SJSA1 (cell line): ENCODE results near the gene NQO2. TPM values are rescaled to one million over a fixed set of nuclear protein-coding genes. Genes with fewer than 3 reads are reported as not detected.
"Not testable (repeated sequence)": the region's sequence is repeated elsewhere in the genome, so short reads cannot be mapped to it uniquely, and the experiment has no call there.

Source experiments
- DNase-seq, 2 experiments: peaks; one replicate each; pipeline ENCODE4 v3.0.0-alpha.2; 2015 to 2020; ENCODE audit warnings: low spot score in 2 of 2, low read depth in 1 of 2
- H3K27ac ChIP-seq: fragments of 250-450 bp; sonication (Bioruptor Pico); 2 replicates; pipeline ENCODE4 v1.5.1; 2020; ENCODE audit warnings: mild to moderate bottlenecking, moderate library complexity
- H3K27me3 ChIP-seq: fragments of 250-450 bp; sonication (Bioruptor Pico); replicated peaks from 2 replicates; pipeline ENCODE4 v1.5.1; 2020; ENCODE audit warnings: mild to moderate bottlenecking, moderate library complexity
- H3K36me3 ChIP-seq: fragments of 250-450 bp; sonication (Bioruptor Pico); 2 replicates; pipeline ENCODE4 v1.5.1; 2020; ENCODE audit warnings: mild to moderate bottlenecking
- H3K4me1 ChIP-seq: fragments of 250-450 bp; sonication (Bioruptor Pico); replicated peaks from 2 replicates; pipeline ENCODE4 v1.6.1; 2021; ENCODE audit warnings: mild to moderate bottlenecking
- H3K4me3 ChIP-seq: fragments of 250-450 bp; sonication (Bioruptor Pico); 2 replicates; pipeline ENCODE4 v1.5.1; 2020; ENCODE audit warnings: mild to moderate bottlenecking
- H3K9me3 ChIP-seq: fragments of 250-450 bp; sonication (Bioruptor Pico); replicated peaks from 2 replicates; pipeline ENCODE4 v1.5.1; 2020; ENCODE audit warnings: mild to moderate bottlenecking
- total RNA-seq: library from RNA; depleted of rRNA; stranded (reverse); fragments of >200 nt; shearing (Covaris generic); gene quantifications from 2 replicates; pipeline ENCODE4 v1.2.3, GENCODE V29; 2014

NQO2 gene
- total RNA-seq, 1 experiment from 2014 or later, result 44.9 TPM

DNA sequence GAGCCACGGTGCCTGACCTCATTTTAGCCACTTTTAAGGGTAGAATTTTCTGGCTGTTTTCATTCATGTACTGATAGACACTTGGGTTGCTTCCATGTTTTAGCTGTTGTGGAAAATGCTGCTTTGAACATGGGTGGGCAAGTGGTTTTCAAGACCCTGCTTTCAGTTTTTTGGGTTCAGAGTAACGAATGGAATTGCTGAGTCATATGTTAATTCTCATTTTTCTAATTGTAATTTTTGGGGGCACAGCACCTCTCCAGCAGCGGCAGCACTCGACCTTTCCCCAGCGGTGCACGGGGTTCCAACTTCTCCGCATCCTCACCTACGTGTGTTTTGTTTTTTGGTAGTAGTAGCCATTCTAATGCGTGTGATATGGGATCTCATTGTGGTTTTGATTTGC lies 5.4 kb downstream of the NQO2 start:
- Histone ChIP-seq H3K4me1 (peaks cover 9% of the 10 kb centered on the region), H3K27me3 (no peaks in the 10 kb centered on the region), H3K9me3 (no peaks in the 10 kb centered on the region), H3K27ac (no peak overlapping the region), H3K4me3 (no peak overlapping the region), H3K36me3 (peaks cover 26% of the 10 kb centered on the region)
- no peak for DNase-seq

DNA sequence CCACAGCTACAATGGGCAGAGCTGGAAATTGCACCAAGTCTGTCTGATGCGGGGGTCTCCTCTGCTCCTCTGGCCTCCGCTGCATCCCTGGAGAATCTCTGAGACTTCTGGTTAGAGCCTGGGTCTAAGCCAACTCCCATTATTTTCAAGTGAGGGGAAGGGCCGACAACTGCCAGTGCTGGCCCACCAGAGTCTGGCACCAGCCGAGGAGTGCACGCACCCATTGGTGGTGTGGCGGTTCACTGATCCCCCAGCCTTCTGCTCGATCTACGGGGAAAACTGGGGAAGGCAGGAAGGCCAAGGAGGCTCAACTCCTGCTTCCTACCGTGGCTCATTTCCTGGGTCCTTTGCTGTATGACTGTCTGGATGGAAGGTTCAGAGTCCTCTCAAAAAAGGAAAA lies 6.2 kb downstream of the NQO2 start:
- H3K9me3 ChIP-seq, result no peaks in the 10 kb centered on the region
- no peak for DNase-seq
- H3K4me3 ChIP-seq, result no peak overlapping the region
- peaks cover 32% of the 10 kb centered on the region for H3K36me3 ChIP-seq
- H3K27me3 ChIP-seq, result no peaks in the 10 kb centered on the region
- H3K27ac ChIP-seq, result no peak overlapping the region
- peaks cover 9% of the 10 kb centered on the region for H3K4me1 ChIP-seq

DNA sequence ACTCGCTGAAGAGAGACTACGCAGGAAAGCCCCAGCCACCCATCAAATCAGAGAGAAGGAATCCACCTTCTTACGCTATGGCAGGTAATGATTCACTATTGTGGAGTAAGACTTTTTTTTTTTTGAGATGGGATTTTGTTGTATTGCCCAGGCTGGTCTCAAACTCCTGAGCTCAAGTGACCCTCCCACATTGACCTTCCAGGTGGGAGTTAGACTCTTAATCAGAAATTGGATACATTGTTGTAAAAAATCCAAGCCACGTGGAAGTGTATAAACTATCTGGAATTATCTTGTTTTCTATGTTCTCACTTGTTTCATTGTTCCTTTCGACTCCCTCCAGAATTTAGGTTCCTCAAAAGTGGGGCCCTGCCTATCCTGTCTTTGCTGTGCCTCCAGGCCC lies 6.8 kb downstream of the NQO2 start:
- DNase-seq, result no peak
- no peak overlapping the region for H3K27ac ChIP-seq
- H3K4me3 ChIP-seq, result no peak overlapping the region
- no peaks in the 10 kb centered on the region for H3K9me3 ChIP-seq
- H3K27me3 ChIP-seq, result no peaks in the 10 kb centered on the region
- peaks cover 8% of the 10 kb centered on the region for H3K4me1 ChIP-seq
- peaks cover 38% of the 10 kb centered on the region for H3K36me3 ChIP-seq

DNA sequence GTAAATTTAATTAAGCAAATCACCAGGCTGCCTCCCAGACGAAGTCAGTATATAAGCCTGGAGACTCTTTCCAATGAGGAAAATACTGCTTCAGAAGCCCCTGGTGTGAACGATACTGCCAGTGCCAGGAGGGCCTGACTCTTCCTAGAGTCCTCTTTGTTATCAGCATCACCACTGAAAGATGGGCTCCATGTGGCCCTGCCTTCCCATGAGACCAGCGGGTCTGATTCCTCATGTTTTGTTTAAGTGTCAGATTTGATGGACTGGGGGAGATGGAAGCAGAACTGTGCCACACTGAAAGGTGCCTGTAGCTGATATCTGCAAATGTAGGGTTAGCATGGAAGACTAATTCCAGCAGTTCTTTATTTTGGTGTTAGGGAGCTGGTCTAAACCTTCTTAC lies 7.9 kb downstream of the NQO2 start:
- H3K4me3 ChIP-seq, result no peak overlapping the region
- no peak overlapping the region for H3K27ac ChIP-seq
- peaks cover 49% of the 10 kb centered on the region for H3K36me3 ChIP-seq
- no peaks in the 10 kb centered on the region for H3K27me3 ChIP-seq
- DNase-seq, result no peak
- no peaks in the 10 kb centered on the region; the same call in 1 of the 2 replicates for H3K4me1 ChIP-seq
- no peaks in the 10 kb centered on the region for H3K9me3 ChIP-seq

DNA sequence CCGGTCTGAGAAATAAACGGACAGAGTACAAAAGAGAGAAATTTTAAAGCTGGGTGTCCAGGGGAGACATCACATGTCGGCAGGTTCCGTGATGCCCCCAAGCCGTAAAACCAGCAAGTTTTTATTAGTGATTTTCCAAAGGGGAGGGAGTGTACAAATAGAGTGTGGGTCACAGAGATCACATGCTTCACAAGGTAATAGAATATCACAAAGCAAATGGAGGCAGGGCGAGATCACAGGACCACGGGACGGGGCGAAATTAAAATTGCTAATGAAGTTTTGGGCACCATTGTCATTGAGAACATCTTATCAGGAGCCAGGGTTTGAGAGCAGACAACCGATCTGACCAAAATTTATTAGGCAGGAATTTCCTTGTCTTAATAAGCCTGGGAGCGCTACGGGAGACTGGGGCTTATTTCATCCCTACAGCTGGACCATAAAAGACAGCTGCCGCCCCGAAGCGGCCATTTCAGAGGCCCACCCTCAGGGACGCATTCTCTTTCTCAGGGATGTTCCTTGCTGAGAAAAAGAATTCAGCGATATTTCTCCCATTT lies 9.1 kb downstream of the NQO2 start:
- H3K27ac ChIP-seq, result not testable (repeated sequence)

DNA sequence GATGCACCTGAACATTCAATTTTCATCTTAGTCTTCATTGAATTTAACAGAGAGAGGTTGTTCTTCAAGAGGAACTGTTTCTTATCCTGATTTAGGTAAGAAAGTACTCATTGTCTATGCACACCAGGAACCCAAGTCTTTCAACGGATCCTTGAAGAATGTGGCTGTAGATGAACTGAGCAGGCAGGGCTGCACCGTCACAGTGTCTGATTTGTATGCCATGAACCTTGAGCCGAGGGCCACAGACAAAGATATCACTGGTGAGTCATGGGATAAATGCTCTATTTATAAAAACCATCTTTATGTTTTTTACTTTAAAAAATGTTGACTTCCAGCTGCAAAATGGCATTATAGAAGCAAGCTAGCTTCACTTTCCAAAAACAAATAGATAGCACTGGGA lies 10.2 kb downstream of the NQO2 start:
- Histone ChIP-seq H3K4me1 (peaks cover 7% of the 10 kb centered on the region), H3K27me3 (no peaks in the 10 kb centered on the region), H3K9me3 (no peaks in the 10 kb centered on the region), H3K27ac (no peak overlapping the region), H3K36me3 (peaks cover 58% of the 10 kb centered on the region), H3K4me3 (no peak overlapping the region)
- DNase-seq, result no peak

More for the DNA sequence above, 9.1 kb downstream of the NQO2 start:
- H3K4me3 ChIP-seq, DNase-seq, H3K27me3 ChIP-seq, H3K4me1 ChIP-seq, H3K9me3 ChIP-seq: not testable (repeated sequence)
- H3K36me3 ChIP-seq, result peaks cover 57% of the 10 kb centered on the region

DNA sequence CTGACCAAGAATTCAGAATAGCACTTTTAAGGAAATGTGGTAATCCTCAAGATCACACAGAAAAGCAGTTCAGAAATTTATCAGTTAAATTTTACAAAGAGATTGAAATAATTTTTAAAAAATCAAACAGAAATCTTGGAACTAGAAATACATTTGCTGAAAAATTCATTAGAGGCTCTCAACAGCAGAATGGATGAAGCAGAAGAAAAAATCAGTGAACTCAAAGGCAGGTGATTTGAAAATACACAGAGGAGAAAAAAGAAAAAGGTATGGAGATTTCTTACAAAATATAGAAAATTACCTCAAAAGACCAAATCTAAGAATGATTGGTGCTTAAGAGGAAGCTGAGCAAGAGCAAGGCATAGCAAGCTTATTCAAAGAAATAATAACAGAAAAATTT lies 11.5 kb downstream of the NQO2 start:
- DNase-seq, result no peak
- no peaks in the 10 kb centered on the region for H3K9me3 ChIP-seq
- no peaks in the 10 kb centered on the region for H3K27me3 ChIP-seq
- no peak overlapping the region for H3K4me3 ChIP-seq
- peaks cover 7% of the 10 kb centered on the region for H3K4me1 ChIP-seq
- H3K36me3 ChIP-seq, result peaks cover 61% of the 10 kb centered on the region
- H3K27ac ChIP-seq, result no peak overlapping the region

DNA sequence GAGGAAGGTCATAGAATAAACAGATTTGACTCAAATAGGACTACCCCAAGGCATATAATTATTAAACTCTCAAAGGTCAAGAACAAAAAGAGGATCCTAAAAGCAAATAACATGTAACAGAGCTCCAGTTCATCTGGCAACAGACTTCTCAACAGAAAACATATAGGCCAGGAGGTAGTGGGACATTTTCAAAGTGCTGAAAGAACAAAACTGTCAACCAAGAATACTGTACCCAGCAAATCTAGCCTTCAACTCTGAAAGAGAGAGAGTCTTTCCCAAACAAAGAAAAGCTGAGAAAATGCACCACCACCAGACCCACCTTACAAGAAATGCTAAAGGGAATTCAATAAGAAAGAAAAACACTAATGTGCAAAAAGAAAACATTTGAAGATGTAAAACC lies 11.9 kb downstream of the NQO2 start:
- Histone ChIP-seq H3K4me3 (no peak overlapping the region), H3K36me3 (peaks cover 58% of the 10 kb centered on the region), H3K4me1 (peaks cover 7% of the 10 kb centered on the region), H3K27ac (no peak overlapping the region), H3K27me3 (no peaks in the 10 kb centered on the region), H3K9me3 (no peaks in the 10 kb centered on the region)
- no peak for DNase-seq

DNA sequence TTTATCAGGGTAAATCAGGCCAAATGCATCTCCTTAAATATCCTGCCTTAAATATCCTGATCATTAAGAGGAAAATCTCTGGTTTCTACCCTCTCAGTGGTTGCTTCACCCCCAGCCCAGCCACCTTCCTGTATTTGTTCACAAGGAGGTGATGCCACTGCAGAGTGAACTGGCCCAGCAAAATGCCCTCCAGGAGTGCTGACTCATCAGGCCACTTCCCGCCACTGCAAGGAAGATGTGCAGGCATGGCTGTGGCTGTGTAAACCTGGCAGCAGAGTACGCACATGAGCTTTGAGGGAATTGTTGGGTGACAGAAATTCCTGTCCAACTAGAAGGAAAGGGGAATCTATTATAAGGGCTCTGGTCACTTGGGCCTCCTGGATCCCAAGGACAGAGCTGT lies 13.8 kb downstream of the NQO2 start:
- peaks cover 54% of the 10 kb centered on the region for H3K36me3 ChIP-seq
- peak in 1 of 2 experiments; percentile 28 for DNase-seq

DNA sequence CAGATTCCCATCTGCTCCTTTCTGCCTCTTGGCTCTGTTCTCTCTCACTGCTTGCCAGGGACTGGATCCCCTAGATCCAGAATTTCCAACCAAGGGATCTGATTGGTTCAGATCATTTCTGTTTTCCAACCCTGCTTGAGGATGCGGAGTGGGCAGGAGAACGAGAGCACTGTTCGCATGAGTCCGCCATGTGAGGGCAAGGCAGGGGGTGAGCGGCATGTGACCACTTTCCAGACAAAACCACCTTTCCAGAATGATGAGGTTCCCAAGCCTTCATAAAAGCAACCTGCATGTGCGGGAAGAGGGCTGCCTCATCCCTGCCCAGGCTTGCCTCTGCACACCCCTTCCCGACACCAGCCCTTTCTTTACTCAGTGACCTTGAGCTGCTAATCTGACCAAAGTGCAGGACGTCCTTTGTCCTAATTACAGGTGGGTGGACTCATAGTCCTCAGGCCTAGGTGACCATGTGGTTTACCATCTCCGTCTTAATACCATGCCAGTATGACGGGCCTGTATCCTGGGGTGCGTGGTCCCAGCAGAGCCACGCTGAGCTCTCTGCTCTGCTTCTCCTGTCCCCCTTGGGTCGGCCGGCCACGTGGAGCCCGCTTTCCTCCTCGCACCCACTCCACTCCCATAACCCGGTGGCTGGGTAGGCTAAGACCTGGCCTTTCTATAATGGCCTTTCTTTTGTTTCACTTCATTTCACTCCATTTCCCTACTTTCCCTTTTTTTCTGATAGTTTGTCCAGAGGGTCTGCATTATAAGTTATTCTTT lies 14.4 kb downstream of the NQO2 start:
- no peak for DNase-seq
- no peak overlapping the region for H3K27ac ChIP-seq
- H3K4me3 ChIP-seq, result no peak overlapping the region
- no peaks in the 10 kb centered on the region for H3K27me3 ChIP-seq
- H3K36me3 ChIP-seq, result peaks cover 54% of the 10 kb centered on the region
- H3K9me3 ChIP-seq, result no peaks in the 10 kb centered on the region
- peaks cover 7% of the 10 kb centered on the region for H3K4me1 ChIP-seq

More for the DNA sequence above, 13.8 kb downstream of the NQO2 start:
- Histone ChIP-seq H3K27me3 (no peaks in the 10 kb centered on the region), H3K4me1 (peaks cover 7% of the 10 kb centered on the region), H3K4me3 (no peak overlapping the region), H3K27ac (no peak overlapping the region), H3K9me3 (no peaks in the 10 kb centered on the region)

DNA sequence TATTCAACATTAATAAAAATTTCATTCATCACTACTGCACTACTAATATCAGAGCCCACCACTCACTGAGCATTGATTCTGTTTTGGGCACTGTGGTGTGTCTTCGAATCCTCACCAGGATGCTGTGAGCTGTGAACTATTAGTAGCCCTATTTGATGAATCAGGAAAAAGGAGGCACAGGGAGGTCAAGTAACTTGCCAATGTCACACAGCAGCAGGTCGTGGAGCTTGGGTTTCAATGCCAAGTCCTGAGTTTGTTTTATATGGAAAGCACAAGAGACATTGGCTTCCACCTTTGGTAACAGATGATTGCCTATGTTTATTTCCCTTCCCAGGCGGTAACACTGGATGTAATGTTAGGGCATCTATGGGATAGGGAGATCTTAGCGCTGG lies 15.0 kb downstream of the NQO2 start:
- H3K27ac ChIP-seq, result no peak overlapping the region
- H3K4me3 ChIP-seq, result no peak overlapping the region
- H3K27me3 ChIP-seq, result no peaks in the 10 kb centered on the region
- no peaks in the 10 kb centered on the region for H3K9me3 ChIP-seq
- peaks cover 7% of the 10 kb centered on the region for H3K4me1 ChIP-seq
- no peak for DNase-seq
- peaks cover 58% of the 10 kb centered on the region for H3K36me3 ChIP-seq

DNA sequence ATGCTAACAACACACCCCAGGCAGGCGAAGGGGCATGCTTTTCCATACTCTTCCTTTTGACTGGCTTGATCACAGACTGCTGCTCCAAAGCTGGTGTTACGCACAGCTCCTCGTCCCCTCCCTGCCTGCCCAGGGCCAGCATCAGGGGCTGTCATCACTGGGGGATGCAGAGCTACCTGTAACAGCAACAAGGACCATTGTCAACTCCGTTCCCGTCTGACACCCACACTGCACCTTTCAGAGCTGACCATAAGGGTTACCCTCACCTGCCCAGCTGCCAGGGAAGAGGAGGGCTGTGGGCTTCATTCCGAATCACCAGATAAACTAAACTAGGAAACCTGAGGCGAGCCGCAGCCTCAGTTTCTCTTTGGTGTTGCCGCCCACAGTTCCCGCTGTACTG lies 15.4 kb downstream of the NQO2 start:
- H3K27me3 ChIP-seq, result no peaks in the 10 kb centered on the region
- no peak for DNase-seq
- peaks cover 60% of the 10 kb centered on the region for H3K36me3 ChIP-seq
- no peaks in the 10 kb centered on the region for H3K9me3 ChIP-seq
- H3K4me1 ChIP-seq, result peaks cover 7% of the 10 kb centered on the region
- H3K27ac ChIP-seq, result no peak overlapping the region
- no peak overlapping the region for H3K4me3 ChIP-seq

DNA sequence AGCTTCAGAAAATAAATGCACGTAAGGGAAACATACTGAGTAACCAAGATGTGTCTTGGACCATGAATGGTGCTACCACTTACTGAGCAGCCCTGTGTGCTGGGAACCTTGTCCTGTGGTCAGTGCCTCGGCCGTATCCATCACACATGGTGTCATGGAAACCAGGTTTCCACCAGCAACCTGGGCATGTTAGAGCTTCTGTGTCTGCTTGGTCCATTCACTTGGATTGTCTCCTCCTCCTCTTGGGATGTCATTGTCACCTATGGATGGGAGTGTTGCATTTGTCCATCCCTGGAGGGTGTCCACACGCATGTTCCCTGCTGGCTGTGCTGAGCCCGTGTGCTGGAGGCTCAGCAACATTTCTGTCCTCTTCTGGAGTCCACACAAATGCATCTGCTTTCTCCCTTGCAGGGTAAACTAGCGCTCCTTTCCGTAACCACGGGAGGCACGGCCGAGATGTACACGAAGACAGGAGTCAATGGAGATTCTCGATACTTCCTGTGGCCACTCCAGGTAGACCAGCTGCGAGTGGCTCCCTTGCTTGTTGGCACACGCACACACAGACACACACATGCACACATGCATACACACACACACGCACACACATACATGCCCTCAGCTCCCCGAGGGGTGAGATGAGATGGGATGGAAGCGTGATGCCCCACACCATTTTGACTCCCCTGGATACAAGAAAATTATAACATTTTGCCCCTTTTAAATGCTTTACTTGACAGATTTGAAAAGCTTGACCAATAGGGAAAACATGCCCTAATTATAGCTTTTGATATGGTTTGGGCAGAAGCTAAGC lies 17.0 kb downstream of the NQO2 start:
- no peak for DNase-seq
- Histone ChIP-seq H3K27ac (no peak overlapping the region), H3K4me3 (no peak overlapping the region), H3K36me3 (peaks cover 50% of the 10 kb centered on the region), H3K27me3 (no peaks in the 10 kb centered on the region), H3K4me1 (peaks cover 7% of the 10 kb centered on the region), H3K9me3 (no peaks in the 10 kb centered on the region)

DNA sequence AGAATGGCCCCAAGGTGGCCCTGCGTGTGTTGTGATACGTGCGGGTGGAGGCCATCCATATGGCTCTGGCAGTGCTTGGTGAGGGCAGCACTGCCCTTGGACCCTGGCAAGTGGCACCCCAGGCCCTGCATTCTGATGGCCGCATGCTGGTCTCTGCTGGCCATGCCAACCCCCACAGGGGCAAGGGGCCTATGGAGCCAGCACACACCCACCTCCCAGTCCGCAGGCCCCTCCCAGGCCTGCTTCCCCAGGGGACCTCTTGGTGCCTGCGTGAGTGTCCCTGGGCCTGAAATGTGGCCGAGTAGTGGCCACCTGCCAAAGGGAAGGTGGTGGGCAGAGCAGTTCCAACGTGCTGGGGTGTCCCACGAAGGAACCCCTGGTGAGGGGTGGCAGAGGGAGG lies 17.6 kb downstream of the NQO2 start:
- DNase-seq, result no peak
- Histone ChIP-seq H3K9me3 (no peaks in the 10 kb centered on the region), H3K36me3 (peaks cover 44% of the 10 kb centered on the region)

More for the DNA sequence above, 17.6 kb downstream of the NQO2 start:
- Histone ChIP-seq H3K27ac (no peak overlapping the region), H3K4me3 (no peak overlapping the region), H3K4me1 (peaks cover 7% of the 10 kb centered on the region), H3K27me3 (no peaks in the 10 kb centered on the region)
